Motor neuron (in vitro differentiated cells): ENCODE measurements around the gene EMC9. TPM values are rescaled to one million over a fixed set of nuclear protein-coding genes. Genes with fewer than 3 reads are reported as not detected.

Source experiments
- ATAC-seq, 8 experiments: fragments of 200-7000 bp; cut with Tn5 transposase; replicated peaks in 6 of 8; 2 replicates each; pipeline ENCODE4 v1.8.0; 2021; ENCODE audit warnings: mild to moderate bottlenecking in 8 of 8, moderate library complexity in 8 of 8
- H3K27ac ChIP-seq, 2 donors: fragments of 250-450 bp; sonication (Bioruptor Pico); 2 replicates each; pipeline ENCODE4 v1.9.0; 2021; ENCODE audit warnings: antibody characterized with exemption in 2 of 2, mild to moderate bottlenecking in 2 of 2, moderate library complexity in 1 of 2
- H3K4me1 ChIP-seq, 2 donors: fragments of 250-450 bp; sonication (Bioruptor Pico); replicated peaks in 1 of 2; 2 replicates each; pipeline ENCODE4 v1.6.1; 2021; ENCODE audit warnings: antibody characterized with exemption in 2 of 2, mild to moderate bottlenecking in 2 of 2, moderate library complexity in 1 of 2
- H3K4me3 ChIP-seq, 5 donors: fragments of 250-450 bp; sonication (Bioruptor Pico); 2 replicates each; pipeline ENCODE4 v1.9.0; 2021; ENCODE audit warnings: antibody characterized with exemption in 5 of 5, mild to moderate bottlenecking in 5 of 5, moderate library complexity in 4 of 5
- WGBS, 10 experiments: fragments of 450-650 bp; shearing (Covaris generic); methylation state at CpG; one replicate each; pipeline ENCODE4 v1.0.0; 2022; 5-methylcytosine and 5-hydroxymethylcytosine counted together
- in situ Hi-C, 9 experiments: fragments of 400-800 bp; cut with MboI; loops; one replicate each; pipeline ENCODE4 v1.15.0; 2021; ENCODE audit warnings: low sequenced_read_pairs in 9 of 9, low pct_unique_long_range_greater_than_20kb in 2 of 9; ENCODE audit not compliant: unreplicated experiment in 9 of 9
- total RNA-seq, 8 experiments: library from RNA; unstranded; fragments of 300-600 nt; gene quantifications; 2 replicates each; pipeline versions ENCODE4 v1.2.3 to v1.2.4, GENCODE V29; 2022

EMC9 gene
- total RNA-seq, 8 experiments from 2014 or later, result 16.7 to 41.2 (median 26.0) TPM

GRCh38 chr14:24143511-24143910, 2.1 kb upstream of the EMC9 start:
- Histone ChIP-seq H3K4me3 (no peak overlapping the region), H3K27ac (no peak overlapping the region), H3K4me1 (peaks cover 12 to 14% of the 10 kb centered on the region in 2 donors)
- ATAC-seq, result no peak
- no CpG with 5 or more reads among the region's 2 CpGs for WGBS, 10 experiments
- in situ Hi-C loops, result no loop called here

DNA sequence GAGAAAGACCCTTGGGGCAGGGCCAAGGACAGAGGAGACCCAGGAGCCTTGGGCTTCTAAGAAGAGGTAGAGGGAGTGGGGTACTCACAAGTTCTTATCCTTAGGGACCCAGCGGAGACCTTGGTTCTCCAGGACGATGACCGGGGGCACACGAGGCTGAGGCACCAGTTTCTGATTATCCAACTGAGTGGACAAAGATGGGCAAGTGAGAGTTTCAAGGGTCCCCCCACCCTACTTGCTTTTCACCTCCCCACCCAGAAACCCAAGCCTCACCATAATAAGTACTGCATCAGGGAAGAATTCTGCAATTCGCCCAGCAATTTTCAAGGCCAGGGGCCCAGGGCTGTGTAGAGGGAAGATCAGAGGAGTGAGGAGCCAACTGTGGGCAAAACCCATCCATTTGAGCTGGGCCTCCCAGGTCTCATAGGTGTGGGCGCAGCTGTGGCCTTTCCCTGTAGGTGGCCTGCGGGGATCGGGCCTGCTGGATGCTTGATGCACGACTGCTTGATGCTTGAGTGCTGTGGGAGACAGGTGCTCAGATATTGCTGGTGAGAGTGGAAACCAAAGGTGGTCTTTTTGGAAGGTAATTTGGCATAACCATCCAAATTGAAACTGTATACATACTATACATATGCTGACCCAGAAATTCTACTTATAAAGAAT, 2.0 kb downstream of the EMC9 start:
- 78 to 98% (median 88%) methylated on average over 1 to 7 of the region's 9 CpGs; no CpG with 5 or more reads in 6 of the 10 experiments for WGBS, 10 experiments
- H3K27ac ChIP-seq, result no peak overlapping the region
- peaks cover 6 to 12% of the 10 kb centered on the region in 2 donors for H3K4me1 ChIP-seq
- in situ Hi-C loops, result no loop called here
- ATAC-seq, result no peak
- peak overlapping the region in 2 of 5 donors; percentile 74 for H3K4me3 ChIP-seq

GRCh38 chr14:24138396-24139271, 2.8 kb downstream of the EMC9 start:
- no peak for ATAC-seq
- Histone ChIP-seq H3K27ac (no peak overlapping the region), H3K4me3 (no peak overlapping the region), H3K4me1 (peaks cover 6 to 12% of the 10 kb centered on the region in 2 donors)
- 60 to 100% (median 86%) methylated on average over 1 to 7 of the region's 13 CpGs; no CpG with 5 or more reads in 2 of the 10 experiments for WGBS, 10 experiments
- in situ Hi-C loops, result no loop called here

DNA sequence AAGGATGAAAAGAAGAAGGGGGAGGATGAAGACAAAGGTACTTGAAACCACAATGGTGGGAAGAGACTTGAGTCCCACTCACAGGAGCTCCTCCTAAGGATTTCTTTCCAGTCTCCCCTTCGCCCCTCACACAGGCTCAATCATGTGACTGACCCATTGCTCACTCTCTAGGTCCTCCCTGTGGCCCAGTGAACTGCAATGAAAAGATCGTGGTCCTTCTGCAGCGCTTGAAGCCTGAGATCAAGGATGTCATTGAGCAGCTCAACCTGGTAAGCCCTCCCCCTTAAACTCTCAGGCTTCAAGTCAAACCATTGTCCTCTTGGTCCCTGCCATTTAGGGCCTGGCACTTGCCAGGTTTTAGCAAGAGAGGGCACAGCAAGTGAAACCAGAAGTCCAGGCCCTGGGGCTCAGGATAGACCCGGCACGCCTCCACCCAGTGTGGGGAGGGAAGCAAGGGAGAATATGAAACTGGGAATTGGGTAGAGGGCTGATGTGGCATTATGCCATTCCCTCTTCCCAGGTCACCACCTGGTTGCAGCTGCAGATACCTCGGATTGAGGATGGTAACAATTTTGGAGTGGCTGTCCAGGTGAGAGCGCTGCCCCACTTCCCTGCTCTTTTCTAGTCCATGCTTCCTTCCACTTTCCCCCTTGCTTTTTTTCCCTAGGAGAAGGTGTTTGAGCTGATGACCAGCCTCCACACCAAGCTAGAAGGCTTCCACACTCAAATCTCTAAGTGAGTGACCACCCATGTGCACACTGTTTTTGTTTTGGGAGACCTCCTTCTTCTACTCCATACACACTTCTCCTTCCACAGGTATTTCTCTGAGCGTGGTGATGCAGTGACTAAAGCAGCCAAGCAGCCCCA, 3.6 kb downstream of the EMC9 start:
- Histone ChIP-seq H3K4me1 (peaks cover 6 to 12% of the 10 kb centered on the region in 2 donors), H3K4me3 (no peak overlapping the region), H3K27ac (no peak overlapping the region)
- no peak for ATAC-seq
- 50 to 100% (median 95%) methylated on average over 1 to 4 of the region's 8 CpGs; no CpG with 5 or more reads in 4 of the 10 experiments for WGBS, 10 experiments
- in situ Hi-C loops, result no loop called here

DNA sequence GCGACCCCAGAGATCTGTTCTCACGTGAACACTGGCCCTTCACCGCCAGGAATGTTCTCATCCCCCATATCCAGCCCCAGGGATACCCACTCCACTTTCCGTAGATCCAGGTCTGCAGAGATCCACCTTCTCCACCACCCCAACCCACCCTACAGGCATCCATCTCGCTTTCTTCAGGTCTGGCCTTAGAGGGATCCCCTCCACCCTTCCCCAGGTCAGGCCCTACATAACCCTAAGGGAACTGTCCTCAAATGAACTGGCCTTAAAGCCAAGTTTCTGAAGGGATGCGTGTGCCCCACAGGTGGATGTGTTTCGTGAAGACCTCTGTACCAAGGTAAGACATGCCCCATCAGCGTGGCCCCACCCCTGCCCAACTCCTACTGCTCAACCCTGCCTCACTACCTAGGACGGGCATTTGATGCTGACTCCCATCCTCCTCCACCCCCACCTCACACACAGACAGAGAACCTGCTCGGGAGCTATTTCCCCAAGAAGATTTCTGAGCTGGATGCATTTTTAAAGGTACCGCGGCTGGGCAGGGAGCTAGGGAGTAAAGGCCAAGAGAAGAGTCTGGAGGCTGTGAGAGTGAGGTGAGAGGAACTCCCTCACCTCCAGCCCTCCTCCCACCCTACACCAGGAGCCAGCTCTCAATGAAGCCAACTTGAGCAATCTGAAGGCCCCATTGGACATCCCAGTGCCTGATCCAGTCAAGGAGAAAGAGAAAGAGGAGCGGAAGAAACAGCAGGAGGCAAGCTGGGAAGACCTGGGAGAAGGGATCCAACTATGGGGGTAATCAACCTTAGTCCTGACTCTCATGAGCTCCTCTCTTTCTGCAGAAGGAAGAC, 4.5 kb downstream of the EMC9 start:
- Histone ChIP-seq H3K27ac (peak overlapping the region in 1 of 2 donors; percentile 69), H3K4me3 (peak overlapping the region; percentile 52 to 95 (median 59)), H3K4me1 (peaks cover 6 to 8% of the 10 kb centered on the region in 2 donors)
- 20 to 100% (median 82%) methylated on average over 1 to 4 of the region's 13 CpGs; no CpG with 5 or more reads in 2 of the 10 experiments for WGBS, 10 experiments
- in situ Hi-C loops, result no loop called here
- no peak for ATAC-seq

- peak within 1 kb of the TSS; percentile 29 to 69 for H3K27ac ChIP-seq
- peaks cover 6 to 8% of the 10 kb centered on the region in 2 donors for H3K4me1 ChIP-seq
- in situ Hi-C loops, result no loop called here
- peak; percentile 87 to 93 (median 90) for ATAC-seq
- H3K4me3 ChIP-seq, result peak within 1 kb of the TSS; percentile 52 to 95 (median 59)
- 0% methylated on average over 1 of the region's 75 CpGs; no CpG with 5 or more reads in 9 of the 10 experiments for WGBS, 10 experiments
These were observed 5.3 kb downstream of the EMC9 start, which contains the start of gene PSME1 for GRCh38 chr14:24135834-24136683. TSS of gene PSME1 (plus strand) at chr14:24136194. CDS start at chr14:24136263, 69 bp downstream.

DNA sequence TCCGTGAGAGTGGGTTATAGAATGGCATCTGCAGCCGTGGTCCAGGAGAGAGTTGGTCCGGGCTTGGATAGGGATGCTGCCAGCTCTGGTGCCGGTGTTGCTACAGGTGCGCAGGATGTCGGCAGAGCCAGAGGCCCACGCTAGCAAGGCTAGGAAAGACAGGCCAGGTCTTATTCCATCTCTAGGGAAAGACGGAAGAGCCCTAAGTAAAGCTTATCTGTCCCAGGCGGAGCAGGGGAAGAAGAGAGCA, 5.9 kb downstream of the EMC9 start:
- Histone ChIP-seq H3K4me1 (peaks cover 6 to 8% of the 10 kb centered on the region in 2 donors), H3K27ac (peak overlapping the region; percentile 12 to 50), H3K4me3 (peak overlapping the region; percentile 52 to 95 (median 59))
- ATAC-seq, result no peak
- 0 to 40% (median 15%) methylated on average over 2 to 8 of the region's 9 CpGs; no CpG with 5 or more reads in 2 of the 10 experiments for WGBS, 10 experiments
- in situ Hi-C loops, result no loop called here

DNA sequence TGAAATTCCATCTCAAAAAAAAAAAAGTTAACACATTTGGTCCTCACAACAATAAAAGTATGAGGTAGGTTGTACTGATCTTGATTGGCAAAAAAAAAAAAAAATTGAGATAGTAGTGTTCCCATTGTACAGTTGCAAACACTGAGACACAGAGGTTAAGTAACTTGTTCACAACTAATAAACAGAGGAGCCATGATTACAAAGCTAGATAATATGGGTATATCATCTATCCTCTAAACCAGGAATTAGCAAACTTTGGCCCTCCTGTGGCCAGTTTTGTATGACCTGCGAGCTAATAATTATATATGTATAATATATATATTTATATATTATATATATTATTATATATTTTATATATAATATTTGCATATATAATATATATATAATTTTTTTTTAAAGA, 7.7 kb downstream of the EMC9 start:
- H3K4me1 ChIP-seq, result peaks cover 2 to 5% of the 10 kb centered on the region in 2 donors
- ATAC-seq, result no peak
- in situ Hi-C loops, result no loop called here
- WGBS, 10 experiments, result 73 to 100% (median 100%) methylated on average over 1 of the region's 1 CpG; no CpG with 5 or more reads in 5 of the 10 experiments
- H3K27ac ChIP-seq, result no peak overlapping the region
- no peak overlapping the region for H3K4me3 ChIP-seq

- Histone ChIP-seq H3K4me1 (peaks cover 2 to 5% of the 10 kb centered on the region in 2 donors), H3K4me3 (no peak overlapping the region), H3K27ac (no peak overlapping the region)
- WGBS, 10 experiments, result 85 to 100% (median 91%) methylated on average over 1 to 2 of the region's 2 CpGs; no CpG with 5 or more reads in 4 of the 10 experiments
- in situ Hi-C loops, result no loop called here
- no peak for ATAC-seq
These were observed 8.4 kb downstream of the EMC9 start for GRCh38 chr14:24132976-24133375.

GRCh38 chr14:24132061-24132685, 9.2 kb downstream of the EMC9 start:
- in situ Hi-C loops, result no loop called here
- no peak for ATAC-seq
- H3K4me1 ChIP-seq, result peaks cover 2 to 5% of the 10 kb centered on the region in 2 donors
- H3K4me3 ChIP-seq, result no peak overlapping the region
- H3K27ac ChIP-seq, result no peak overlapping the region
- 82 to 90% (median 87%) methylated on average over 2 to 15 of the region's 24 CpGs; no CpG with 5 or more reads in 7 of the 10 experiments for WGBS, 10 experiments

DNA sequence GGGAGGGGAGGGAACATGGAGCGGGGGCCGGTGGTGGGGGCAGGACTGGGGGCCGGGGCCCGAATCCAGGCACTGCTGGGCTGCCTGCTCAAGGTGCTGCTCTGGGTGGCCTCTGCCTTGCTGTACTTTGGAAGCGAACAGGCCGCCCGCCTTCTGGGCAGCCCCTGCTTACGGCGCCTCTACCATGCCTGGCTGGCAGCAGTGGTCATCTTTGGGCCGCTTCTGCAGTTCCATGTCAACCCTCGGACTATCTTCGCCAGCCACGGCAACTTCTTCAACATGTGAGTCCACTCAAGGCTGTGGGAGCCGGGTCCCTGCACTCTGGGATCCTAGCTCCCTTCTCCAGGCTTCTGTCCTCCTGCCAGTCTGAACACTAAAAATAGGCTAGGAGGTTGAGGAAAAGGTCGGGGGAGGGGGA, 9.8 kb downstream of the EMC9 start:
- in situ Hi-C loops, result no loop called here
- Histone ChIP-seq H3K4me3 (no peak overlapping the region), H3K4me1 (peaks cover 0 to 2% of the 10 kb centered on the region in 2 donors), H3K27ac (no peak overlapping the region)
- 79 to 100% methylated on average over 3 to 7 of the region's 15 CpGs; no CpG with 5 or more reads in 8 of the 10 experiments for WGBS, 10 experiments
- ATAC-seq, result no peak
